Stimulated activated CD8-positive, alpha-beta memory T cell treated with anti-CD3 and anti-CD28 coated beads, Interleukin-2, amount 100 ng/mL, for 48 hours (primary cell): ENCODE data around the gene TOR4A.

Experiments
- DNase-seq, 2 donors: peaks; one replicate each; pipeline ENCODE4 v3.0.0-alpha.2; 2020; ENCODE audit warnings: low read depth in 2 of 2

TOR4A gene

GRCh38 chr9:137294681-137295237 lies 17.2 kb downstream of the TOR4A start:
- DNase-seq = no peak

DNA sequence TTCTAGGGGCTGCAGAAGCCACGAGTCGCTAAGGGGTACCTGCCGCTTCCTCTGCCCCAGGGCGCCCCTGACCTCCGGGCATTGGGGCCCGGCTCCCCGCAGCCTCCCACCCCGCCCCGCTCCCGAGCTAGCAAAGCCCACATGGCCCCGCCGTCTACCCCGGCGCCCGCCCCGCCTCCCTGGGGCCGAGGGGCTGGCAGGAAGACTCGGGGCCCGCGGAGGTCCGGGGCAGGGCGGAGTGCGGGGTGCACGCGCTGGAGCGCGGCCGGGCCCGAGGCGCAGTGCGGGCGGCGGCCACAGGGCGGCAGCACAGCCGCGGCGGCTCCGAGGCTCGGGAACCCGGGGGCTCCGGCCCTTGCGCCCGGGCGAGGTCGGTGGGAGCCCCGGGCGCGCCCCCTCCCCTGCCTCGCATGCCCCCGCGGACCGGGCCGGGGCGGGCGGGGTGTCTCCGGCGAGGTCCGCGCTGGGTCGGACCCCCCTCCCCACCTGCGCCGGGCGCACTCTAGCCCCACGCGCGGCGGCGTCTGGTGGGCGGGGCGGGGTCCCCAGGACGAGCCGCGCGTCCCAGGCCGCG lies 17.8 kb downstream of the TOR4A start:
- DNase-seq = no peak

- no peak for DNase-seq
These were observed 18.5 kb downstream of the TOR4A start for GRCh38 chr9:137295849-137296669.

DNA sequence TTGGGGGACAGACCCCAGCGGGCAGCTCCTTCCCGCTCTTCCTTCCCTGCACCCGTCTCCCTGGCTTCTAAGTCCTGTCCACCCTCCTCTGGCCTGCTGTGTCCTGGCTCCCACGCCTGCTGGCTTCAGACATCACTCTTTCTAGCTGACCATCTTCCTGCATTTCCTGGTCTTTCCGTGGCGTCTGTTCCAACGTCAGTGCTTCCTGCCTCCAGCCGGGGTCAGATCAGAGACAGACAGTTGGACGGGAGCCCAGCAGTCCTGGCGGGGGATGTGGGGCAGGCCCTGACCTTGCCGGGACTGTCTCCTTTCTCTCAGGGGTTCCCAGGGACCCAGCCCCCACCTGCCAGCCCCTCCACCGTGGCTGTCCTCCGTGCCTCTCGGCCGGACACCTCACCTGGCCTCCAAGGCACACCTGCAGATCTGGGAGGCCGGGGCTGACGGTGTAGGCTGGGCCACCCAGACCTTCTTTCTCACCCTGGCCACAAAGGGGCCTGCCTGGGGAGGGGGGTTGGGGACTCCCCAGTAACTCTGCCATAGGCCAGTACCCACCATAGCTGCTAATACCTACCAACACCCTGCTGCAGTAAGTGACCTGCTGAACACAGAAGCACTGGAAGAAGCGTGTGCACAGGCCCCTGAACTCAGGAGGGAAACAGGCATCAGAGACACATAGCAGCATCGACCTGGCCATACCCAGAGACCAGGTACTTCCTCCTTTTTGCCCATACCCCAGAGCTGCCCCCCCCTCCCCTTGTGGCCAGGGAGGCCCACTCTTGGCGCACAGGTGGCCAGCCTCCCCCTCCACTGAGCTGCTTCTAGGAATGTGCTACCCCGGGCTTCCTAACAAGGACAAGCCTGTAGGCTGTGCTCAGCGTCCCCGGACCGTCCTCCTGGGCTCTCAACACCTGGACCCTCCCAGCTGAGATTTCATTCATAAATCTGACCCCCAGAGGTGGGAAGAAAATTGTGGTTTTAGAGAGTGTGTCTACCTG lies 19.4 kb downstream of the TOR4A start:
- DNase-seq = no peak

GRCh38 chr9:137297966-137298365 lies 20.4 kb downstream of the TOR4A start:
- no peak for DNase-seq

- DNase-seq = no peak
These were observed 21.1 kb downstream of the TOR4A start for GRCh38 chr9:137298401-137299202.

GRCh38 chr9:137299203-137299565 lies 21.7 kb downstream of the TOR4A start:
- DNase-seq = no peak

DNA sequence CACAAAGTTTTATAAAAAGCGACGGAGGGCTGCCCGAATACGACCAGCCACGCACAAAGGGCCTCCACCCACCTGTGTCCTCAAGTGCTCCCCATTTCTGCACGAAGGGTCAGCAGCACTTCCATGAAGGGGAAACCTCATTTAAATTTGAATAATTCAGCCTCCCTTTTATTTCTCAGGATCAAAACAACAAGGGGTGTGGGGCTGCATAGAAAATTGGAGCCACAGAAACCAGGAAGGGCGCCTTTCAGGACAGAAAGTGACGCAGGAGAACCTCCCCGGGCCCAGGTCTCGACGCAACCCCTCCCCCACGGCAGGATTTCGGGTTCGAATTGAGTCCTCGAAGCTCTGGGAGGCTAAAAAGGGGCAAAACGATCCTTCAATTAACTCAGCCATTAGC lies 22.4 kb downstream of the TOR4A start:
- no peak for DNase-seq

DNA sequence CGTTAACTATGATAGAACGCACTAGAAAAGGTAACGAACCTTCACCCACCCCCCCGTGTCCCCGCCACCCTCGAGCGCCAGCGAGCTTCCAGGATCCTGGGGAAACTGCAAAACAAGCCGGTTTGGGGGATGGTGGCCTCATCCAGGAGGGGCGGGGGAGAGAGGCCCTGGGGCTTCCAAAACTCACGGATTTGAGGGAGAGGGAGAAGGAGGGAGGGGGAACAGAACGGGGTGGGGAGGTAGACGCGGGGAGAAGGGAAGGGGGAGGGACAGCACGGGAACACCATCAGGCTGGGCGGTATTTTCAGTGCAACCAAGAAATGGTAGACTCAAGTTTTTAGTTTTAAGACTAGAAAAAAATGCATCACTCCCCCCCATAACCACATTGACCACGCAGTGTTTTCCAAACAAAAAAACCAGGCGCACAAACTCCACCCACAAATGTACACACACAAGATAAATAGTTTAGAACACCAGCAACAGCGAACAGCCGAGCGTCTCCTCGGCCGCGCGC lies 23.1 kb downstream of the TOR4A start:
- no peak for DNase-seq

GRCh38 chr9:137301081-137301947 lies 23.8 kb downstream of the TOR4A start:
- no peak for DNase-seq

- DNase-seq = peak; percentile 88 to 90
These were observed 24.6 kb downstream of the TOR4A start, which contains the start of gene NRARP for GRCh38 chr9:137302118-137302448. Gene NRARP (minus strand): TSS chr9:137302271. CDS start chr9:137301928, 343 bp downstream.

- DNase-seq = no peak
These were observed 25.1 kb downstream of the TOR4A start for GRCh38 chr9:137302449-137303150.

- no peak for DNase-seq
These were observed 25.8 kb downstream of the TOR4A start for GRCh38 chr9:137303151-137303892.

- DNase-seq = no peak
These were observed 26.4 kb downstream of the TOR4A start for GRCh38 chr9:137303893-137304382.

DNA sequence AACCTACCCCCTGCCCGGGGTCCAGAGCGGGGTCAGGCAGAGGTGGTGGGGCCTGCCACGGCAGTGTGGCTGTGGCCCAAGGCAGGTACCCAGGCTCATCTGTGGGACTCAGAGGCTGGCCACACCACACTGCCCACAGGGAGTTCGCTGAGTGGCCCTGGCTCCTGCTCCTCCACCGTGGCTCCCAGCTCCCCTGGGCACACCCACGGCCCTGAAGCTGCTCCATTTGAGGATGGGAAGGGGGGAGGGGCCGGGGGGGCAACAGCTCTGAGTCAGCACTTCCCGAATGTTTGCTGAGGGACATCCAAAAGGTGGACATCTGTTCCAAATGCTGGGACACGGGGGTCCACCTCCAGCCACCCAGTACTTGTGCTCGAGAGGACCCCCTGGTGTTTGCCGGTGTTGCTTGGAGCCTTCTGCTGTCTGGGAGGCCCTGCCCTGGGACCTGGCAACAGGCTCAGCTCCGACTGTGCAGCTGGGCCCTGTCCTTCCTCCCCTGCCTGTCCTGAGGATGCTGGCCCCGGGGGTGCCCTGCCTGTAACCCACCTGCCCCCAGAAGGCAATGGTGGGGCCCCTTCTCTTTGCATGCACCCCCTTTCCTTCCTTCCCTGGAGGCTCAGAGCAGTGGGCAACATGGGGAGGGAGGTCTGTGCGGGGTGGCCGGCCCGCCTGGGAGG lies 27.0 kb downstream of the TOR4A start:
- DNase-seq = no peak

DNA sequence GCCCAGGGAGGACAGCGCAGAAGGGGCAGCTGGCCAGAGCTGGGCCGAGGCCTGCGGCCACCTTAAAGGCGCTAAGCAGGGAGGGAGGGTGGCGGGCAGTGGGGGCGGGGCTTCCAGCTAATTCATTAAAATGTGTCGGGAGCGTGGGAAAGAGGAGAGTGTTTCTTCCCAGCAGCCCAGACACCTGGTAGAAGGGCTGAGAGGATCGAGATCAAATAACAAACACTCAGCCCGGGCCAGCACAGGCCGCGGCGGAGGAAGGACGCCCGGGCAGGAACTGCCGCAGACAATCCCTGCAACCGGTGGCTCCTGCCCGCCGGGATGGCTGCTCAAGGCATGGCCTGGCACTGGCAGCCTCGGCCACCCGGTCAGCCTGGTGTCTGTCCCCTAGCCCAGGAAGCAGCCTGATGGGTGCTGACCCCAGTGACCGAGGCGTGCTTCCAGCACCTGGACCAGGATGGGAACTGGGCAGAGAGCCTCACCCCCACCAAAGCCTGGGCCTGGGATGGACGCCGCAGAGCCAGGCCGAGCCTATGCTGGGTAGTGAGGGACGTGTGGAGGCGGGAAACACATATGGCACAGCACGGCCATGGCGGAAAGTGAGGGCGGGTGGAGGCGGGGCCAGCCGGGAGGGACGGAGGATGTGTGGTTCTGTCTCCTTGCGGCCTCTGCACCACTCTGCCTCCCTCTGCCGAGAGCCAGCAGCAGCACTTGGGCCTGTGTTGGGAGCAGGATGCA lies 27.7 kb downstream of the TOR4A start:
- DNase-seq = peak; percentile 56 to 59

GRCh38 chr9:137305798-137306065 lies 28.2 kb downstream of the TOR4A start:
- no peak for DNase-seq
